CD1c-positive myeloid dendritic cell (primary cell): ENCODE data around the gene KAT2B.

Experiments used
- DNase-seq: peaks from one replicate; pipeline ENCODE4 v3.0.0-alpha.2; 2016; ENCODE audit errors: extremely low spot score

Gene KAT2B

DNA sequence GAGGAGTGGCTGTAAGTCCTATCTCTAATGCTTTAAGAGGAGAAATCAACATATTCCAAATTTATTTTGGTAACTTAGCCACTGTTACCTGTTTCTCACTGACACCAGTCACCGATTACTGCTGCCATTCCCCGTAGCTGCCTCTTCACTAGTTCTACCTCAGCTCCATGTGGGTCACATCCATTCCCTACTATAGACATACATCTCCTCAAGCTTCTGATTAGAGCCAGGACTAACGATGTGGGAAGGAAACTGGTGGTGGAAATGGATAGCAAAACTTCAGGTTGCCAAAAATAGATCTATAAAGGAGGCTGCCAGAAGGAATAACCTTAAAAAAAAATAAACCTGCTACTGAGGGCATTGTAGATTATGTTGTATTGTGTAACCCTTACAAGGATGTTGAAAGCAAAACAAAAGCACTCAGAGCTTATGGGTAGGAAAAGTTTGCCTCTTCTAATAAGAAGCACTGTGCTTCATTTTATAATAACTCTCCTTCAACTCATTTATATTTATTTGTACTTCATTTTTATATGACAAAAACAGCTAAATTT lies 56.0 kb downstream of the KAT2B start:
- no peak for DNase-seq

GRCh38 chr3:20097015-20097414 lies 56.8 kb downstream of the KAT2B start:
- no peak for DNase-seq

DNA sequence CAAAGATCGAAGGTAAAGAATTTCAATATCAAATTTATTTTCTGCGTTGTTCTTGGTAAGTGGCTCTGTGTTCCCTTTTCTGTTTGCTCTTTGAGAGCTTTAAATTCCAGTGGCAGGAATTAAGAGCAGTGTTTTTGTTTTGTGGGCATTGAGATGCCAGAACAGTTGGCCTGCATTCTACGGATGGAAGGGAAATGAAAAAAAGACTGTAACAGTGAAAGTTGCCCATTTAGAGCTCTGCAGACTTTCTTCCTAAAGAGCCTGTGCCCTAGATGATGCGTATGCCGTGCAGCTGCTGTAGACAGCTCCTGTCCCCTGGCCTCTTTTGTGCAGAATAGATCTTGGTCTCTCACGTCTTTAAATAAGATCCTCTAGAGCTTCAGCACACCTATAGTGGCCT lies 58.8 kb downstream of the KAT2B start:
- no peak for DNase-seq

GRCh38 chr3:20100151-20100550 lies 59.9 kb downstream of the KAT2B start:
- DNase-seq, result no peak

DNA sequence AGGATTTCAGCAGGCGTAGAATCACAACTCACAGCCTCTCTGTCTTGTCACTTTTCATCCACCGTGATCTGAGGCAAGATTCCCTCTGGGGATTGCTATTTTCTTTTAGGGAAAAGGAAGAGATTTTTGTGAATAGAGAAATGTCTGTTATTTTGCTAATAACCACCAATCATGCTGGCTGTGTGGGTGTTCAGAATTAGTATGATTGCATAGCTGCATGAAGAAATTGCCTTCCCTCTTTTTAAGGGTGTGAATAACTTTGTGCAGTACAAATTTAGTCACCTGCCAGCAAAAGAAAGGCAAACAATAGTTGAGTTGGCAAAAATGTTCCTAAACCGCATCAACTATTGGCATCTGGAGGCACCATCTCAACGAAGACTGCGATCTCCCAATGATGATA lies 60.8 kb downstream of the KAT2B start:
- no peak for DNase-seq

DNA sequence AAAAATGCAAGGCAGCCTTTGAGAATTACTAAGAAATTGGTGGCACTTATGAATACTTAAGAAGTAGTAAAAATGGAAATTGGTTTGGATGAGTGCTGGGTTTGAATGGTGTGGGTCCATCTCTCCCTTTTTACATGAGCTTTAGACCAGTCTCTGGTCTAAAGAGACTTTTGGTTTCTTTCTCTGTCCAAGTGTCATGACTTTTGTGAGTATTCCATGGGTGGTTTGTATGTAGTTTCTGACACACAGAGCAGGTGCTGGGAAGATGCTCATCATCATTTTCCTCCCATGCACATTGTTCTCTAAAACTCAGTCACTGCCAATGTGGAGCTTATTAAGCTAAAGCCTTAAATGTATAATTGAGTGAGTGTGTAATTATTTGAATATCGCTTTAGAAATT lies 63.5 kb downstream of the KAT2B start:
- no peak for DNase-seq

GRCh38 chr3:20104167-20104661 lies 64.0 kb downstream of the KAT2B start:
- DNase-seq, result peak; percentile 83

DNA sequence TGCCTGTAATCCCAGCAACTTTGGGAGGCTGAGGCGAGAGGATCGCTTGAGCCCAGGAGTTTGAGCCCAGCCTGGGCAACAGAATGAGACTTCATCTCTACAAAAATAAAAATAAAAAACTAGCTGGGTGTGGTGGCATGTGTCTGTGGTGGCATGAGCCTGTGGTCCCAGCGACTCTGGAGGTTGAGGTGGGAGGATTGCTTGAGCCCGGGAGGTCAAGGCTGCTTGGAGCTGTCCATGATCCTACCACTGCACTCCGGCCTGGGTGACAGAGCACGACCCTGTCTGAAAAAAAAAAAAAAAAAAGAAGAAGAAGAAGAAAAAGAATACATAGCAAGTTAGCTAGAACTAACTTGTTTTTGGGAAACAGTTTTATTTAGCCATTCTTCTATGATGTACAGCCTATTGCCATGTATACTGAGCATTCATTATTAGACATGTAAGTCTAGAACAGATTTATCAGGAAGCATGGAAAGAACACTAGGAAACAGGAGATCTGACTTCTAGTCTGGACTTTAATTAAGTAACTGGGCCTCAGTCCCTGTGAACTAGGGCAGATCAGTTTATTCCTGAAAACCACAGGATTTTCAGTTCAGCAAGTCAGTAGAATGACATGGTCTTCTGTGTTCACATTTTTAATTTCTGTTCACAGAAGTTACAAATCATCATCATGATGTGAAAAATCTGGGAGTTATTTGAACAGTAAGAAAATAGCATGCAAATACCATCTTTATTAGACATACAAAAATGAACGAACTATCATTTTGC lies 65.5 kb downstream of the KAT2B start:
- no peak for DNase-seq

GRCh38 chr3:20107722-20108121 lies 67.5 kb downstream of the KAT2B start:
- no peak for DNase-seq

GRCh38 chr3:20108869-20109268 lies 68.6 kb downstream of the KAT2B start:
- DNase-seq, result no peak

DNA sequence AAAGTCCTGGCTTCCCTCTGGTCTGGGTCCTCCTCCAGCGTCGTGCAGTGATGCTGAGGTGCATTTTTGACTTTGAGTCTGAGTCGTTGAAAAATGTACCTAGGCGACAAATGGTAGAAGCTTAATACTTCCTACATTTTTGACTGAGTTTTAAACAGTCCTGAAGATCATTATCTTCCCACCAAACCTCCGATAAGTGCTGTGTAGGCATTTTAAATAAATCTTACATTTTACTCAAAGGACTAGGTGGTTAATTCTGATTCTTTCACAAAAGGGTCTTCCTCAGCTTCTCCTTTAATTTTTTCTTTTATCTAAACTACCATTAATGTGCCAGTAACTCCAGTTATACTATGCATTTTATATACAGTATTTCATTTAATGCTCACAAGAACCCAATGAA lies 70.6 kb downstream of the KAT2B start:
- no peak for DNase-seq

DNA sequence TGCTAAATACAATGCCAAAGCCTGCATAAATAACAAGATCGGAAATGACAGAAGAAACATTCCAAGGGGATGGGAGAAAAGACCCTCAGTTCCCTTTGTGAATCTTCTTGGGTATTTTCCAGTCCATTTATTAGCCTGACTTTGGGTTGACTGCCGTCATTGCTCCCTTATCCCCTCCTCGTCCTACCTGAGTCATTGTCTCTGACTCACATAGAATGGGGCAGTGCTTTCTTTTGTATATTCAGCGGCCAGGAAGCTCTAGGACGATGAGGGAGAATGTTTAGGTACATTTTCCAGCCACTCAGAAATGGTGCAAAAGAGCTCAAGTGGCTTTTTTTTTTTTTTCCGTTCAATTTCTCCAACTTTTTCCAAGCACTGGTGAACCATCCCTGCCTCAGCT lies 71.6 kb downstream of the KAT2B start:
- DNase-seq, result no peak

- no peak for DNase-seq
These were observed 80.8 kb downstream of the KAT2B start for GRCh38 chr3:20121088-20121487.

GRCh38 chr3:20123131-20123652 lies 82.9 kb downstream of the KAT2B start:
- DNase-seq, result no peak

DNA sequence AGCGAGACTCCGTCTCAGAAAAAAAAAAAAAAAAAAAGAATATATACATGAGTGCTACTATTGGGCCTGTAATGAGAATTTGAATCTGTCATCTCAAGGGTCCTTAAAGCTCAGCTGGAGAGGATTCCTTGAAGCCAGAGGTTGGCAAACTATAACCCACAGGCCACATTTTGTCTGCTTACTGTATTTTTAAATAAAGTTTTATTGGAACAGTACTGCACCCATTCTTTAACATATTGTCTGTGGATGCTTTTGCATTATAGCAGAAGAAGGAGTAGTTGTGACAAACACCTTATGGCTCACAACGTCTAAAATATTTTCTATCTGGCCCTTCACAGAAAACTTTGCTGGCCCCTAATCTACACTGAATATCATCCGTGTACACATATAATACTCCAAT lies 85.0 kb downstream of the KAT2B start:
- DNase-seq, result no peak

DNA sequence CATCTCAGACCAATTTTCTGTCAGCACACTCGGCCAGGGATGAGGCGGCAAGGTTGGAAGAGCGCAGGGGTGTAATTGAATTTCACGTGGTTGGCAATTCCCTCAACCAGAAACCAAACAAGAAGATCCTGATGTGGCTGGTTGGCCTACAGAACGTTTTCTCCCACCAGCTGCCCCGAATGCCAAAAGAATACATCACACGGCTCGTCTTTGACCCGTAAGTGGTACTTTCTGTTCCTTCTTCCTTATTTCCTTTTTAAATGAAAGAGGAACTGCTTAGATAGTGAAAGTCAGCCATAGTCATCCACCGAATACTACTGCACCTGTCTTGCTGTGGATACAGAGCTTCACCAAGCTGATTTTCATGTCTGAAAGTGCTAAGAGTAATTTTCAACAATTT lies 85.7 kb downstream of the KAT2B start:
- DNase-seq, result peak; percentile 80

- no peak for DNase-seq
These were observed 88.1 kb downstream of the KAT2B start for GRCh38 chr3:20128358-20128757.

DNA sequence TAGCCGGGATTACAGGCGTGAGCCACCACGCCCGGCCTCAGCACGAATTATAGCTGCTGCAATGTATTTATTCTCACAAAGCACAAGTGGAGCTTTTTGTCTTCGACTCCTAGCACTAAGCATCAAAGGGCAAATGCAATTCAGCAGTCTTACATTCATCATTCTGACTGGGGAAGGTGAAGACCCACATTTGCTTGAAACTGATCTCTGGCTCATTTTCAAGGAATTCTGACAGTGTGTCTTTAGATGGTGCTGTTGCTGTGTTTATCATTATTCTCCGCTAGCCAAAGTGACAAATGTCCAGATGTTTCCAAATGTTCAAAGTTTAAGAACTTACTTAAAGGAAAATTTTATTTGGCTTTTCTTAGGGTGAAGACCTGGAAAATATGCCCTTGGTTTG lies 89.9 kb downstream of the KAT2B start:
- no peak for DNase-seq

GRCh38 chr3:20136231-20136630 lies 96.0 kb downstream of the KAT2B start:
- DNase-seq, result no peak

GRCh38 chr3:20137647-20138046 lies 97.4 kb downstream of the KAT2B start:
- no peak for DNase-seq

DNA sequence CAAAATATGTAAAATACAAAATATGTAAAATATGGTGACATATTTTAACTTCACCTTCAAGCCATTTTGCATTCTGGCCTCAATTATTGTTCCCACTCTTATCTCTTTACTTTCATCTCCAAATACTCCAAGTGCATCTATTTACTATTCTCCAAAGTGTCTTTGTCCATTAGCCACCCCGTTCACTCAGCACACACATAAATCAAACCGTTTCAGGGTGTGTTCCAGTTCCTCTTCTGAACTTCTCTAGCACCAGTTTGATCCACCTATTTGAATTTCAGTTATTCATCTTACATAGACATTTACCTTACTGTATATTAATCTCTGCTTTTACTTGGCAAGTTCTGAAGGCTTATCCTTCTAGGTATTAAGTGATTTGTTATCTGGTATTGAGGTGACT lies 100.6 kb downstream of the KAT2B start:
- DNase-seq, result no peak

GRCh38 chr3:20141316-20141715 lies 101.1 kb downstream of the KAT2B start:
- DNase-seq, result no peak

DNA sequence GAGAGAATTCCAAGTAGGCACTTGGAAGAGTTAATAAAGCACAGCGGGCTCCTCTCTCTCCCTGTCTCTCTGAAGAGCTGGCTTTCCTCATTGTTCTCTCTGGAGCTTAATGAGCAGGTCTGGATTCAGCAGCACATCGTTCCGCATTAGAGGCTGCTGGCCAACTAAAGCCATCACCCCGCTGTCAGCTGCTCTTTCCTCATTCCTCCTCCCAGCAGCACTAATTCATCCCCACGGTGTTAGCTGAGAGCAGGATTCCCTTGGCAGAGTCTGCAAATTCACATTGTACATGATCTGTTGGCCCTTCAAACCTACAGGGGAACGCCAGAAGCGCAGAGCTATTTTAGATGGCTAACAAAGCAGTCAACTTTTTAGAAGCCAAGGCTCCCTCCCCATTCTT lies 101.6 kb downstream of the KAT2B start:
- DNase-seq, result no peak
